Duodenal mucosa (tissue), 2 donors: ENCODE results near the gene IFT22.
"Not testable (repeated sequence)": the region's sequence is repeated elsewhere in the genome, so short reads cannot be mapped to it uniquely, and the experiment has no call there.

Experiments
- H3K27ac ChIP-seq: one replicate; pipeline ENCODE4 v1.7.0; 2013; ENCODE audit warnings: low read depth, low read length
- H3K27me3 ChIP-seq, 2 donors: one replicate each; pipeline ENCODE4 v1.7.0; 2013; ENCODE audit warnings: low read length in 2 of 2, control low read depth in 1 of 2; ENCODE audit not compliant: insufficient read depth in 2 of 2, control insufficient read depth in 1 of 2
- H3K36me3 ChIP-seq, 2 donors: one replicate each; pipeline ENCODE4 v1.7.0; 2013; ENCODE audit warnings: low read length in 2 of 2, control low read depth in 1 of 2; ENCODE audit not compliant: insufficient read depth in 2 of 2, control insufficient read depth in 1 of 2
- H3K4me1 ChIP-seq, 2 donors: one replicate each; pipeline ENCODE4 v1.7.0; 2013; ENCODE audit warnings: low read length in 2 of 2, control low read depth in 1 of 2; ENCODE audit not compliant: insufficient read depth in 2 of 2, control insufficient read depth in 1 of 2
- H3K4me3 ChIP-seq, 2 donors: one replicate each; pipeline ENCODE4 v1.7.0; 2013; ENCODE audit warnings: low read length in 2 of 2, low read depth in 1 of 2
- H3K9ac ChIP-seq, 2 donors: one replicate each; pipeline ENCODE4 v1.7.0; 2013; ENCODE audit warnings: low read length in 2 of 2, low read depth in 1 of 2
- H3K9me3 ChIP-seq, 2 donors: one replicate each; pipeline ENCODE4 v1.7.0; 2013; ENCODE audit warnings: low read length in 2 of 2, control low read depth in 1 of 2; ENCODE audit not compliant: control insufficient read depth in 1 of 2

The IFT22 gene

DNA sequence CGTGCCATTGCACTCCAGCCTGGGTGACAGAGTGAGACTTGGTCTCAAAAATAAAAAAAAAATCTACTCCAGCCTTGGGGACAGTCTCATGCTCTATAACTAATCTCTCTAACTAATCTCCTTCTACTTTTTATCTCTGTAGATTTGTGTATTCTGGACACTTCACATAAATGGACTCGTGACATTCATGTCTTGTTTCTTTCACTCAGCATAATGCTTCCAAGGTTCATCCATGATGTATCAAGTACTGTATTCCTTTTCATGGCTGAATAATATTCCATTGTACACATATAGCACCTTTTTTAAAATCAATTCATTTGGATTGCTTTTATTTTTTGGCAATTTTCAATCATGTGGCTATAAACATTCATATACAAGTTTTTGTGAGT is 31.3 kb upstream of the IFT22 start:
- H3K4me1 ChIP-seq, result no peaks in the 10 kb centered on the region
- no peaks in the 10 kb centered on the region for H3K27me3 ChIP-seq
- H3K36me3 ChIP-seq, result no peaks in the 10 kb centered on the region
- H3K9me3 ChIP-seq, result no peaks in the 10 kb centered on the region
- no peak overlapping the region for H3K27ac ChIP-seq
- H3K4me3 ChIP-seq, result no peak overlapping the region
- H3K9ac ChIP-seq, result no peak overlapping the region

DNA sequence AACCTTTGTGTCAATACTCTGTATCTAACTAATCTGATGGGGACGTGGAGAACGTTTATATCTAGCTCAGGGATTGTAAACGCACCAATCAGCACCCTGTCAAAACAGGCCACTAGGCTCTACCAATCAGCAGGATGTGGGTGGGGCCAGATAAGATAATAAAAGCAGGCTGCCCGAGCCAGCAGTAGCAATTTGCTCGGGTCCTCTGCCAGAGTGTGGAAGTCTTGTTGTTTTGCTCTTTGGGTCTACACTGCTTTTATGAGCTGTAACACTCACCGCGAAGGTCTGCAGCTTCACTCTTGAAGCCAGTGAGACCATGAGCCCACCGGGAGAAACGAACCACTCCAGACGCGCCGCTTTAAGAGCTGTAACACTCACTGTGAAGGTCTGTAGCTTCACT is 27.7 kb upstream of the IFT22 start:
- H3K9ac ChIP-seq, H3K27ac ChIP-seq, H3K4me1 ChIP-seq, H3K36me3 ChIP-seq, H3K4me3 ChIP-seq, H3K9me3 ChIP-seq, H3K27me3 ChIP-seq: not testable (repeated sequence)

DNA sequence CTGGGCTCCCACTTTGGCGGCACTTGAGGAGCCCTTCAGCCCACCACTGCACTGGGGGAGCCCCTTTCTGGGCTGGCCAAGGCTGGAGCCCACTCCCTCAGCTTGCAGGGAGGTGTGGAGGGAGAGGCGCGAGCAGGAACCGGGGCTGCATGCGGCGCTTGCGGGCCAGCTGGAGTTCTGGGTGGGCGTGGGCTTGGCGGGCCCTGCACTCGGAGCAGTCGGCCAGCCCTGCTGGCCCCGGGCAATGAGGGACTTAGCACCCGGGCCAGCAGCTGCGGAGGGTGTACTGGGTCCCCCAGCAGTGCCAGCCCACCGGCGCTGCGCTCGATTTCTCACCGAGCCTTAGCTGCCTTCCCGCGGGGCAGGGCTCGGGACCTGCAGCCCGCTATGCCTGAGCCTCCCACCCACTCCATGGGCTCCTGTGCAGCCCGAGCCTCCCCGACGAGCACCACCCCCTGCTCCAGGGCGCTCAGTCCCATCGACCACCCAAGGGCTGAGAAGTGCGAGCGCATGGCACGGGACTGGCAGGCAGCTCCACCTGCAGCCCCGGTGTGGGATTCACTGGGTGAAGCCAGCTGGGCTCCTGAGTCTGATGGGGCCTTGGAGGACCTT is 26.9 kb upstream of the IFT22 start:
- not testable (repeated sequence) for H3K9me3 ChIP-seq, H3K27ac ChIP-seq, H3K4me3 ChIP-seq, H3K36me3 ChIP-seq, H3K27me3 ChIP-seq, H3K4me1 ChIP-seq, H3K9ac ChIP-seq

DNA sequence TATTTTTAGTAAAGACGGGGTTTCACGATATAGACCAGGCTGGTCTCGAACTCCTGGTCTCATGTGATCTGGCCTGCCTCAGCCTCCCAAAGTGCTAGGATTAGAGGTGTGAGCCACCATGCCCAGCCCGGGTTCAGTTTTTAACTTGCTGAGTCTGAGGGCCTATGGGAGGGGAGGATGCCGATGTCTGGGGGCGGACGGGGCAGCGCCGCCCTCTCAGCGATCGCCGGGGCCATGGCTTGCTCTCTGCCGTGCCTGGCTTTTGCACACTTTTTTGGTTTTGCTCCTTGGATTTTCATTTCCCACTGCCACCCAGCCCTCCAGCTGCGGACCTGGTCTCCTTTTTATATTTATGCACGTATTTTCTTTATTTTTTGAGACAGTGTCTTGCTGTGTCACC is 25.9 kb upstream of the IFT22 start:
- H3K36me3 ChIP-seq, result no peaks in the 10 kb centered on the region
- H3K27ac ChIP-seq, result no peak overlapping the region
- peaks cover 0 to 4% of the 10 kb centered on the region in 2 donors for H3K27me3 ChIP-seq
- H3K4me3 ChIP-seq, result no peak overlapping the region
- no peaks in the 10 kb centered on the region for H3K9me3 ChIP-seq
- H3K4me1 ChIP-seq, result no peaks in the 10 kb centered on the region
- H3K9ac ChIP-seq, result no peak overlapping the region

DNA sequence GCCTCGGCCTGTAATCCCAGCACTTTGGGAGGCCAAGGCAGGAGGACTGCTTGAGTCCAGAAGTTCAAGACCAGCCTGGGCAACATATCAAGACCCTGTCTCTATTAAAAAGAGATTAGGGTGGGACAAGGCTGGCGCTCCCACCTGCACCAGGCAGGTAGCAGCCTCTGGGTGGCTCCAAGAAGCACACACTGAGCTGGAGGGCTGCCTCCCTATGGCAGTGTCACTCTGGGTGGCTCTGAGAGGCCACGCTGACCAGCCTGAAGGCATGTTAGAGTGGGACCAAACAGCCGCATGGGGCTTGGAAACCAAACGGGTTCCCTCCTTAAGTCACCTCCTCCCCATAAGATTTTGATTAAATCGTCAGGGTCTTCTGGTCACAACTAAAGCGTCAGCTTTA is 21.3 kb upstream of the IFT22 start:
- Histone ChIP-seq H3K27ac (no peak overlapping the region), H3K27me3 (peaks cover 0 to 4% of the 10 kb centered on the region in 2 donors), H3K9ac (no peak overlapping the region), H3K9me3 (no peaks in the 10 kb centered on the region), H3K4me1 (no peaks in the 10 kb centered on the region), H3K36me3 (no peaks in the 10 kb centered on the region), H3K4me3 (no peak overlapping the region)

- no peaks in the 10 kb centered on the region for H3K36me3 ChIP-seq
- peaks cover 0 to 4% of the 10 kb centered on the region in 2 donors for H3K27me3 ChIP-seq
- H3K4me1 ChIP-seq, result no peaks in the 10 kb centered on the region
- no peak overlapping the region for H3K4me3 ChIP-seq
- H3K9me3 ChIP-seq, result no peaks in the 10 kb centered on the region
- H3K9ac ChIP-seq, result no peak overlapping the region
- no peak overlapping the region for H3K27ac ChIP-seq
Measured at GRCh38 chr7:101340379-101340778, 18.8 kb upstream of the IFT22 start.

- Histone ChIP-seq H3K9me3 (no peaks in the 10 kb centered on the region), H3K27ac (no peak overlapping the region), H3K27me3 (peaks cover 0 to 3% of the 10 kb centered on the region in 2 donors), H3K4me1 (no peaks in the 10 kb centered on the region), H3K9ac (no peak overlapping the region), H3K36me3 (no peaks in the 10 kb centered on the region), H3K4me3 (no peak overlapping the region)
Measured at GRCh38 chr7:101333912-101334311, 12.3 kb upstream of the IFT22 start.

GRCh38 chr7:101332026-101332425 is 10.4 kb upstream of the IFT22 start:
- no peak overlapping the region for H3K9ac ChIP-seq
- peaks cover 0 to 3% of the 10 kb centered on the region in 2 donors for H3K27me3 ChIP-seq
- H3K27ac ChIP-seq, result no peak overlapping the region
- H3K36me3 ChIP-seq, result no peaks in the 10 kb centered on the region
- no peaks in the 10 kb centered on the region for H3K4me1 ChIP-seq
- H3K9me3 ChIP-seq, result no peaks in the 10 kb centered on the region
- H3K4me3 ChIP-seq, result no peak overlapping the region

GRCh38 chr7:101330011-101330484 is 8.4 kb upstream of the IFT22 start:
- Histone ChIP-seq H3K9me3 (no peaks in the 10 kb centered on the region), H3K27me3 (peaks cover 0 to 3% of the 10 kb centered on the region in 2 donors), H3K36me3 (no peaks in the 10 kb centered on the region), H3K27ac (no peak overlapping the region), H3K4me3 (no peak overlapping the region), H3K9ac (no peak overlapping the region), H3K4me1 (no peaks in the 10 kb centered on the region)

- no peak overlapping the region for H3K27ac ChIP-seq
- H3K9ac ChIP-seq, result no peak overlapping the region
- H3K4me1 ChIP-seq, result no peaks in the 10 kb centered on the region
- H3K4me3 ChIP-seq, result no peak overlapping the region
- H3K9me3 ChIP-seq, result no peaks in the 10 kb centered on the region
- H3K36me3 ChIP-seq, result no peaks in the 10 kb centered on the region
- peaks cover 0 to 3% of the 10 kb centered on the region in 2 donors for H3K27me3 ChIP-seq
Measured at GRCh38 chr7:101328159-101328558, 6.5 kb upstream of the IFT22 start.

DNA sequence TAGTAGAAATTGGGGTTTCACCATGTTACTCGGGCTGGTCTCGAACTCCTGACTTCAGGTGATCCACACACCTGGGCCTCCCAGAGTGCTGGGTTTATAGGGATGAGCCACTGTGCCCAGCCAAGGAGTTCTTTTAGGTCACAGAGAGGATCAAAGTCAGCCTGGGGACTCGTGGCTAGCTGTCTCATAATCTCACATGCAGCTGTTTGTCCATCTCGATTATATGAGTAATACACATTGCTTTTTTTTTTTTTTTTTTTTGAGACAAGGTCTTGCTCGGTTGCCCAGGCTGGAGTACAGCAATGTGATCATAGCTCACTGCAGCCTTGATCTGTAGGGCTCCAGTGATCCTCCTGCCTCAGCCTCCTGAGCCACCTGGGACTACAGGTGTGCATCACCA is 2.2 kb downstream of the IFT22 start:
- Histone ChIP-seq H3K4me1 (peaks cover 0 to 8% of the 10 kb centered on the region in 2 donors), H3K9me3 (no peaks in the 10 kb centered on the region), H3K9ac (no peak overlapping the region), H3K36me3 (peaks cover 0 to 4% of the 10 kb centered on the region in 2 donors), H3K4me3 (no peak overlapping the region), H3K27ac (no peak overlapping the region), H3K27me3 (no peaks in the 10 kb centered on the region)
